DOHH2 (cell line): ENCODE measurements around the gene APOA4.
"Not testable (repeated sequence)": the region's sequence is repeated elsewhere in the genome, so short reads cannot be mapped to it uniquely, and the experiment has no call there.

ENCODE experiments used
- H3F3A ChIP-seq: fragments of 200-600 bp; sonication (generic), shearing (Covaris generic); 2 replicates; pipeline ENCODE4 v1.6.0; 2016; ENCODE audit warnings: antibody characterized with exemption, mild to moderate bottlenecking; ENCODE audit not compliant: control insufficient read depth, insufficient read depth
- H3K27ac ChIP-seq: fragments of 200-600 bp; sonication (generic); 2 replicates; pipeline ENCODE4 v1.5.1; 2014; ENCODE audit warnings: low read depth, mild to moderate bottlenecking, low read length, moderate library complexity
- H3K27me3 ChIP-seq: fragments of 200-600 bp; sonication (generic); 2 replicates; pipeline ENCODE4 v1.6.1; 2014; ENCODE audit warnings: mild to moderate bottlenecking, low read length, mixed read lengths; ENCODE audit not compliant: control insufficient read depth
- H3K36me3 ChIP-seq: fragments of 200-600 bp; sonication (generic); 2 replicates; pipeline ENCODE4 v1.6.1; 2014; ENCODE audit warnings: mild to moderate bottlenecking, low read length, moderate library complexity, mixed read lengths; ENCODE audit not compliant: control insufficient read depth
- H3K4me1 ChIP-seq: fragments of 200-600 bp; sonication (generic); 2 replicates; pipeline ENCODE4 v1.6.1; 2014; ENCODE audit warnings: mild to moderate bottlenecking, low read length, mixed read lengths; ENCODE audit not compliant: control insufficient read depth
- H3K4me2 ChIP-seq: fragments of 200-600 bp; sonication (generic); 2 replicates; pipeline ENCODE4 v1.6.0; 2014; ENCODE audit warnings: mild to moderate bottlenecking, low read length, moderate library complexity
- H3K4me3 ChIP-seq: fragments of 200-600 bp; sonication (generic); 2 replicates; pipeline ENCODE4 v1.5.1; 2014; ENCODE audit warnings: mild to moderate bottlenecking, low read length, mixed read lengths
- H3K79me2 ChIP-seq: fragments of 200-600 bp; sonication (generic); 2 replicates; pipeline ENCODE4 v1.6.1; 2014; ENCODE audit warnings: mild to moderate bottlenecking, low read length, mixed read lengths; ENCODE audit not compliant: control insufficient read depth
- H3K9me2 ChIP-seq: fragments of 200-600 bp; sonication (generic); replicated peaks from 2 replicates; pipeline ENCODE4 v1.6.1; 2014; ENCODE audit warnings: mild to moderate bottlenecking, low read length, mixed read lengths; ENCODE audit not compliant: control insufficient read depth
- H3K9me3 ChIP-seq: fragments of 200-600 bp; sonication (generic); 2 replicates; pipeline ENCODE4 v1.6.1; 2014; ENCODE audit warnings: antibody characterized with exemption, low read length, mixed read lengths; ENCODE audit not compliant: control insufficient read depth, insufficient read depth
- H4K20me1 ChIP-seq: fragments of 200-600 bp; sonication (generic); 2 replicates; pipeline ENCODE4 v1.6.0; 2014; ENCODE audit warnings: low read depth, mild to moderate bottlenecking, antibody characterized with exemption, low read length, moderate library complexity; ENCODE audit not compliant: control insufficient read depth, insufficient read depth
- CTCF ChIP-seq: fragments of 200-600 bp; sonication (generic); IDR thresholded peaks from one replicate; pipeline ENCODE4 v1.5.1; 2014; ENCODE audit warnings: antibody characterized with exemption, mild to moderate bottlenecking, low read depth, low read length; ENCODE audit not compliant: poor library complexity, severe bottlenecking
- EZH2phosphoT487 ChIP-seq: fragments of 200-600 bp; sonication (generic); IDR thresholded peaks from 2 replicates; pipeline ENCODE4 v1.6.1; 2017; ENCODE audit warnings: borderline replicate concordance, mild to moderate bottlenecking, antibody characterized with exemption, low read length, moderate library complexity, mixed read lengths

The APOA4 gene

GRCh38 chr11:116804001-116804400 is 19.1 kb downstream of the APOA4 start:
- Histone ChIP-seq H3K9me3 (no peaks in the 10 kb centered on the region), H3K27me3 (peaks cover 31% of the 10 kb centered on the region), H4K20me1 (no peaks in the 10 kb centered on the region), H3K4me2 (no peak overlapping the region), H3F3A (no peaks in the 10 kb centered on the region), H3K4me1 (no peaks in the 10 kb centered on the region), H3K9me2 (no peaks in the 10 kb centered on the region), H3K36me3 (no peaks in the 10 kb centered on the region), H3K4me3 (no peak overlapping the region), H3K27ac (no peak overlapping the region), H3K79me2 (no peaks in the 10 kb centered on the region)
- no peak for TF ChIP-seq EZH2phosphoT487
- no peak for TF ChIP-seq CTCF

- not testable (repeated sequence) for H3K4me1 ChIP-seq, H3K9me3 ChIP-seq, H4K20me1 ChIP-seq, H3K36me3 ChIP-seq, H3K4me3 ChIP-seq, H3K79me2 ChIP-seq, H3F3A ChIP-seq, H3K27ac ChIP-seq, H3K9me2 ChIP-seq, H3K4me2 ChIP-seq
- peaks cover 32% of the 10 kb centered on the region for H3K27me3 ChIP-seq
These were observed 21.4 kb downstream of the APOA4 start for GRCh38 chr11:116801662-116802061.

- no peak overlapping the region for H3K27ac ChIP-seq
- no peak overlapping the region for H3K4me2 ChIP-seq
- no peaks in the 10 kb centered on the region for H4K20me1 ChIP-seq
- TF ChIP-seq CTCF: no peak
- no peak for TF ChIP-seq EZH2phosphoT487
- H3K9me2 ChIP-seq: no peaks in the 10 kb centered on the region
- H3K4me1 ChIP-seq: no peaks in the 10 kb centered on the region
- H3K27me3 ChIP-seq: peaks cover 32% of the 10 kb centered on the region
- H3K36me3 ChIP-seq: no peaks in the 10 kb centered on the region
- no peaks in the 10 kb centered on the region for H3K9me3 ChIP-seq
- H3K79me2 ChIP-seq: no peaks in the 10 kb centered on the region
- no peaks in the 10 kb centered on the region for H3F3A ChIP-seq
- no peak overlapping the region for H3K4me3 ChIP-seq
These were observed 22.5 kb downstream of the APOA4 start for GRCh38 chr11:116800610-116801009.

GRCh38 chr11:116798368-116798767 is 24.7 kb downstream of the APOA4 start:
- Histone ChIP-seq H4K20me1 (no peaks in the 10 kb centered on the region), H3F3A (no peaks in the 10 kb centered on the region), H3K4me1 (no peaks in the 10 kb centered on the region), H3K9me3 (no peaks in the 10 kb centered on the region), H3K27me3 (peaks cover 17% of the 10 kb centered on the region), H3K9me2 (no peaks in the 10 kb centered on the region), H3K79me2 (no peaks in the 10 kb centered on the region), H3K4me2 (no peak overlapping the region), H3K4me3 (no peak overlapping the region), H3K27ac (no peak overlapping the region), H3K36me3 (no peaks in the 10 kb centered on the region)
- TF ChIP-seq EZH2phosphoT487: no peak
